Esophagus (tissue), 2 donors: ENCODE results near the gene LRP1B. TPM values are rescaled to one million over a fixed set of nuclear protein-coding genes. Genes with fewer than 3 reads are reported as not detected.

Source experiments
- H3K27ac ChIP-seq, 2 donors: one replicate each; pipeline ENCODE4 v1.5.1; 2013; ENCODE audit warnings: low read depth in 2 of 2, mild to moderate bottlenecking in 2 of 2, inconsistent platforms in 1 of 2, low read length in 1 of 2, moderate library complexity in 1 of 2
- H3K27me3 ChIP-seq, 2 donors: one replicate each; pipeline ENCODE4 v1.6.1; 2013; ENCODE audit warnings: low read length in 2 of 2, control low read depth in 1 of 2, mild to moderate bottlenecking in 1 of 2; ENCODE audit not compliant: insufficient read depth in 2 of 2, control insufficient read depth in 1 of 2
- H3K36me3 ChIP-seq, 2 donors: one replicate each; pipeline ENCODE4 v1.6.1; 2013; ENCODE audit warnings: low read length in 1 of 2; ENCODE audit not compliant: control insufficient read depth in 2 of 2, insufficient read depth in 2 of 2
- H3K4me1 ChIP-seq, 2 donors: one replicate each; pipeline ENCODE4 v1.6.1; 2013; ENCODE audit warnings: low read length in 1 of 2; ENCODE audit not compliant: control insufficient read depth in 2 of 2, insufficient read depth in 2 of 2
- H3K4me3 ChIP-seq, 2 donors: one replicate each; pipeline ENCODE4 v1.5.1; 2013; ENCODE audit warnings: low read length in 2 of 2, mild to moderate bottlenecking in 2 of 2, low read depth in 1 of 2, moderate library complexity in 1 of 2
- H3K9me3 ChIP-seq, 2 donors: one replicate each; pipeline ENCODE4 v1.6.1; 2013; ENCODE audit warnings: mild to moderate bottlenecking in 2 of 2, low read depth in 1 of 2, low read length in 1 of 2, moderate library complexity in 1 of 2; ENCODE audit not compliant: control insufficient read depth in 2 of 2, insufficient read depth in 1 of 2
- WGBS, 2 donors: extraction: QIAGEN DNeasy Blood & Tissue Kit; methylation state at CpG; one replicate each; pipeline ENCODE4 v1.1.7; 2013; 5-methylcytosine and 5-hydroxymethylcytosine counted together
- polyA plus RNA-seq, 2 donors: library from polyadenylated mRNA; stranded (reverse); fragments of 200-250 nt; gene quantifications; one replicate each; pipeline ENCODE4 v1.2.3, GENCODE V29; 2013
- donor health status: healthy with polysubstance abuse.
- donor health status: Bipolar disorder and iron deficiency.

The LRP1B gene
- polyA plus RNA-seq, 2 donors, result 0.02 to 0.10 TPM

- H3K27me3 ChIP-seq, result no peaks in the 10 kb centered on the region
- no peaks in the 10 kb centered on the region for H3K36me3 ChIP-seq
- H3K4me1 ChIP-seq, result no peaks in the 10 kb centered on the region
- H3K9me3 ChIP-seq, result no peaks in the 10 kb centered on the region
- H3K4me3 ChIP-seq, result no peak overlapping the region
- 76 to 77% methylated on average over 1 of the region's 1 CpG for WGBS, 2 donors
- H3K27ac ChIP-seq, result no peak overlapping the region
These were observed 241.7 kb downstream of the LRP1B start for GRCh38 chr2:141888987-141889555.

GRCh38 chr2:141887363-141887762, 243.5 kb downstream of the LRP1B start:
- no peaks in the 10 kb centered on the region for H3K9me3 ChIP-seq
- no peak overlapping the region for H3K4me3 ChIP-seq
- WGBS, 2 donors, result 89 to 92% methylated on average over 3 of the region's 3 CpGs
- H3K36me3 ChIP-seq, result no peaks in the 10 kb centered on the region
- no peak overlapping the region for H3K27ac ChIP-seq
- H3K27me3 ChIP-seq, result no peaks in the 10 kb centered on the region
- H3K4me1 ChIP-seq, result no peaks in the 10 kb centered on the region

- Histone ChIP-seq H3K27me3 (no peaks in the 10 kb centered on the region), H3K36me3 (no peaks in the 10 kb centered on the region), H3K27ac (no peak overlapping the region), H3K4me3 (no peak overlapping the region), H3K4me1 (no peaks in the 10 kb centered on the region), H3K9me3 (no peaks in the 10 kb centered on the region)
- 82 to 87% methylated on average over 1 of the region's 1 CpG for WGBS, 2 donors
These were observed 252.8 kb downstream of the LRP1B start for GRCh38 chr2:141878016-141878415.

- no peaks in the 10 kb centered on the region for H3K27me3 ChIP-seq
- no peaks in the 10 kb centered on the region for H3K4me1 ChIP-seq
- WGBS, 2 donors, result 56 to 61% methylated on average over 3 of the region's 3 CpGs
- no peak overlapping the region for H3K4me3 ChIP-seq
- H3K36me3 ChIP-seq, result no peaks in the 10 kb centered on the region
- H3K27ac ChIP-seq, result no peak overlapping the region
- H3K9me3 ChIP-seq, result no peaks in the 10 kb centered on the region
These were observed 258.7 kb downstream of the LRP1B start for GRCh38 chr2:141871913-141872634.

- WGBS, 2 donors, result 66 to 71% methylated on average over 1 of the region's 1 CpG
- Histone ChIP-seq H3K9me3 (no peaks in the 10 kb centered on the region), H3K27ac (no peak overlapping the region), H3K4me3 (no peak overlapping the region), H3K4me1 (no peaks in the 10 kb centered on the region), H3K36me3 (no peaks in the 10 kb centered on the region), H3K27me3 (no peaks in the 10 kb centered on the region)
These were observed 261.2 kb downstream of the LRP1B start for GRCh38 chr2:141869572-141869971.

- H3K4me3 ChIP-seq, result no peak overlapping the region
- no peaks in the 10 kb centered on the region for H3K9me3 ChIP-seq
- H3K36me3 ChIP-seq, result no peaks in the 10 kb centered on the region
- H3K27ac ChIP-seq, result no peak overlapping the region
- no peaks in the 10 kb centered on the region for H3K4me1 ChIP-seq
- H3K27me3 ChIP-seq, result no peaks in the 10 kb centered on the region
These were observed 266.9 kb downstream of the LRP1B start for GRCh38 chr2:141863964-141864363.

GRCh38 chr2:141856215-141856919, 274.4 kb downstream of the LRP1B start:
- H3K27ac ChIP-seq, result no peak overlapping the region
- no peaks in the 10 kb centered on the region for H3K36me3 ChIP-seq
- no peak overlapping the region for H3K4me3 ChIP-seq
- no peaks in the 10 kb centered on the region for H3K27me3 ChIP-seq
- no peaks in the 10 kb centered on the region for H3K4me1 ChIP-seq
- 58 to 65% methylated on average over 5 of the region's 5 CpGs for WGBS, 2 donors
- H3K9me3 ChIP-seq, result no peaks in the 10 kb centered on the region

- Histone ChIP-seq H3K4me3 (no peak overlapping the region), H3K9me3 (no peaks in the 10 kb centered on the region), H3K27me3 (no peaks in the 10 kb centered on the region), H3K36me3 (no peaks in the 10 kb centered on the region), H3K27ac (no peak overlapping the region), H3K4me1 (no peaks in the 10 kb centered on the region)
- WGBS, 2 donors, result 74 to 80% methylated on average over 1 of the region's 1 CpG
These were observed 282.6 kb downstream of the LRP1B start for GRCh38 chr2:141848191-141848590.

- WGBS, 2 donors, result 79 to 86% methylated on average over 2 of the region's 2 CpGs
- no peak overlapping the region for H3K4me3 ChIP-seq
- no peak overlapping the region for H3K27ac ChIP-seq
- no peaks in the 10 kb centered on the region for H3K27me3 ChIP-seq
- no peaks in the 10 kb centered on the region for H3K4me1 ChIP-seq
- no peaks in the 10 kb centered on the region for H3K9me3 ChIP-seq
- no peaks in the 10 kb centered on the region for H3K36me3 ChIP-seq
These were observed 286.6 kb downstream of the LRP1B start for GRCh38 chr2:141844231-141844630.
